SK-N-SH treated with all-trans-retinoic acid at 6 μM for 48 hours (cell line): ENCODE results near the gene MFN2.

Experiments used
- OSR1 ChIP-seq: fragments of 250-450 bp; sonication (Bioruptor Pico); IDR thresholded peaks from 2 replicates; pipeline ENCODE4 v1.8.0; 2022; ENCODE audit warnings: moderate library complexity, mild to moderate bottlenecking, inconsistent platforms
- ZFP3 ChIP-seq: fragments of 250-450 bp; sonication (Bioruptor Pico); IDR thresholded peaks from 2 replicates; pipeline ENCODE4 v1.5.0; 2020; ENCODE audit warnings: mild to moderate bottlenecking, moderate library complexity

GRCh38 chr1:11979028-11979850, 1.0 kb upstream of the MFN2 start:
- TF ChIP-seq OSR1 (no peak), ZFP3 (CRISPR knock-in tag) (no peak)
